Measurements from ENCODE around the gene IDH3A. TPM values are rescaled to one million over a fixed set of nuclear protein-coding genes. Genes with fewer than 3 reads are reported as not detected.
A peak's percentile ranks its signal among the peaks of the same experiment; 100 is the strongest.

Gene IDH3A
- total RNA-seq, 4 donors from 2014 or later = 55.1 to 155 (median 83.3) TPM

DNA sequence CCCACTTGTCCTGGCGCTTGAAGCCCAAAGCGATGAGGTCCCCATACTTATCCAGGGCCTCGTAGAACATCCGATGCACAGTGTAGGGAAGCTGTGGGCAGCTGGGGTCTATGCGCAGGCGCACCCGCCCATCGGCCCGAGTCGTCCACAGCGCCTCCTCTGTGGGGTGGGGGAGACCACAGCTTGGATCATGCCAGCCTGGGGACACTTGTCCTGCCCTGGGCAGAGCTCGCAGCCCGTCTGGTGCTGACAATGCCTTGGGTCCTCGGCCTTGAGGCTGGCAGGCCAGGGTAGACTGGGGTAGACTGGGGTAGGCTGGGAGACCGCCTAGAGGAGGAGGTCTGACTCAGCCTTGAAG is 45.4 kb downstream of the IDH3A start:
- Histone ChIP-seq H3K27me3 (no peaks in the 10 kb centered on the region), H3K4me3 (replicated peaks in 1 of 3) (no peak overlapping the region), H3K36me3 (no peaks in the 10 kb centered on the region), H3K27ac (no peak overlapping the region), H3K9me3 (no peaks in the 10 kb centered on the region), H3K4me1 (no peaks in the 10 kb centered on the region)
- TF ChIP-seq, protein P1, sequence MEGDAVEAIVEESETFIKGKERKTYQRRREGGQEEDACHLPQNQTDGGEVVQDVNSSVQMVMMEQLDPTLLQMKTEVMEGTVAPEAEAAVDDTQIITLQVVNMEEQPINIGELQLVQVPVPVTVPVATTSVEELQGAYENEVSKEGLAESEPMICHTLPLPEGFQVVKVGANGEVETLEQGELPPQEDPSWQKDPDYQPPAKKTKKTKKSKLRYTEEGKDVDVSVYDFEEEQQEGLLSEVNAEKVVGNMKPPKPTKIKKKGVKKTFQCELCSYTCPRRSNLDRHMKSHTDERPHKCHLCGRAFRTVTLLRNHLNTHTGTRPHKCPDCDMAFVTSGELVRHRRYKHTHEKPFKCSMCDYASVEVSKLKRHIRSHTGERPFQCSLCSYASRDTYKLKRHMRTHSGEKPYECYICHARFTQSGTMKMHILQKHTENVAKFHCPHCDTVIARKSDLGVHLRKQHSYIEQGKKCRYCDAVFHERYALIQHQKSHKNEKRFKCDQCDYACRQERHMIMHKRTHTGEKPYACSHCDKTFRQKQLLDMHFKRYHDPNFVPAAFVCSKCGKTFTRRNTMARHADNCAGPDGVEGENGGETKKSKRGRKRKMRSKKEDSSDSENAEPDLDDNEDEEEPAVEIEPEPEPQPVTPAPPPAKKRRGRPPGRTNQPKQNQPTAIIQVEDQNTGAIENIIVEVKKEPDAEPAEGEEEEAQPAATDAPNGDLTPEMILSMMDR (IDR thresholded peaks at IDR 0.05) = no peak
- no peak for TF ChIP-seq POLR2A (IDR thresholded peaks at IDR 0.05)
- 87 to 93% methylated on average over 4 to 15 of the region's 15 CpGs for WGBS, 2 donors
- intact Hi-C loops (cut with DNase I) = loop anchor here (5.0 kb wide), 3 partner anchors 62 to 227 kb away; partner anchors contain the start of gene CIB2
- DNase-seq = no peak

DNA sequence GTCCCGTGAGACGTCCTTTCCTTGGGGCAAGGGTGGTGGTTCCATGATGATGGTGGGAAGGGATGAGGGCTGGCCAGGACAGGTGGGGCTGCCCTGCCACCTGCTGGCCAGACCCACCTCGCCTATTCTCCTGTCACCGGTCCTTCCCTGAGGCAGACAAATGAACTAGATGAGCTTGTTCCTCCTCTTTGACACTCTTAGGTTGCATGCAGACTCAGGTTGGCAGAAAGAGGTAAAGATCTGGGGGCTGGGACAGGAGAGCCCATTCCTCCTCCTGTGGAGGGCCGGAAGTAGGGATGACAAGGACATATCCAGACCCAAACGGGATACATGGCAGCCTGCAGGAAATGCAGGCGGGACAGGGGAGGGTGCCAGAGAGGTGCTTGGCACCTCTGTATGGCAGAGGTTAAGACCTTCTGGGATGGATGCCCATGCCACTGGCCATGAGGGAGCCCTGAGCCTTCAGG is 46.6 kb downstream of the IDH3A start:
- WGBS, 2 donors = 20 to 22% methylated on average over 7 of the region's 7 CpGs
- no peak overlapping the region for H3K27ac ChIP-seq
- no peaks in the 10 kb centered on the region for H3K4me1 ChIP-seq
- intact Hi-C loops (cut with DNase I) = loop anchor here (5.0 kb wide), 1 partner anchor 238 kb away; no protein-coding TSS in a partner anchor
- no peak overlapping the region for H3K4me3 ChIP-seq (replicated peaks in 1 of 3)
- no peak for TF ChIP-seq POLR2A (IDR thresholded peaks at IDR 0.05)
- TF ChIP-seq, protein P1 (IDR thresholded peaks at IDR 0.05) = peak in 5 of 6 experiments; percentile 11 to 76 (median 72)
- H3K27me3 ChIP-seq = no peaks in the 10 kb centered on the region
- DNase-seq = peak; percentile 47 to 48
- H3K9me3 ChIP-seq = no peaks in the 10 kb centered on the region
- no peaks in the 10 kb centered on the region for H3K36me3 ChIP-seq

DNA sequence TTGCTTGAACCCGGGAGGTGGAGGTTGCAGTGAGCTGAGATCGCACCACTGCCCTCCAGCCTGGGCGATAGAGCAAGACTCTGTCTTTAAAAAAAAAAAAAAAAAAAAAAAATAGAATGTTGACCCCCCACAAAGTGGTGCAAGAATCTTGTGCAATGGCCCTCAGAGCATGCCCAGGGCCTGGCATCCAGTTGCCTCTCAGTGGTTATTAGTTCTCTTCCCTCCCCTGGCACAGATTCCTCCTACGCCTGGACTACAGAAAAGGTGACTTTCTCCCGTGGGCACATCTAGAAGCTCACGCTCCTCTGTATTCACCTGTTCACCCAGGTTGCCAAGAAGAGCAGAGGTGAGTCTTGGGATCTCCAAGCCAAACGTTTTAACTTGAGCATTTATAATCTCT is 48.5 kb downstream of the IDH3A start:
- intact Hi-C loops (cut with DNase I) = loop anchor here (5.0 kb wide), 1 partner anchor 240 kb away; no protein-coding TSS in a partner anchor
- 68 to 71% methylated on average over 7 of the region's 7 CpGs for WGBS, 2 donors
- H3K4me1 ChIP-seq = no peaks in the 10 kb centered on the region
- TF ChIP-seq, protein P1 (IDR thresholded peaks at IDR 0.05) = no peak
- TF ChIP-seq POLR2A (IDR thresholded peaks at IDR 0.05) = no peak
- no peaks in the 10 kb centered on the region for H3K9me3 ChIP-seq
- no peak for DNase-seq
- no peak overlapping the region for H3K27ac ChIP-seq
- no peak overlapping the region for H3K4me3 ChIP-seq (replicated peaks in 1 of 3)
- H3K27me3 ChIP-seq = no peaks in the 10 kb centered on the region
- H3K36me3 ChIP-seq = no peaks in the 10 kb centered on the region

DNA sequence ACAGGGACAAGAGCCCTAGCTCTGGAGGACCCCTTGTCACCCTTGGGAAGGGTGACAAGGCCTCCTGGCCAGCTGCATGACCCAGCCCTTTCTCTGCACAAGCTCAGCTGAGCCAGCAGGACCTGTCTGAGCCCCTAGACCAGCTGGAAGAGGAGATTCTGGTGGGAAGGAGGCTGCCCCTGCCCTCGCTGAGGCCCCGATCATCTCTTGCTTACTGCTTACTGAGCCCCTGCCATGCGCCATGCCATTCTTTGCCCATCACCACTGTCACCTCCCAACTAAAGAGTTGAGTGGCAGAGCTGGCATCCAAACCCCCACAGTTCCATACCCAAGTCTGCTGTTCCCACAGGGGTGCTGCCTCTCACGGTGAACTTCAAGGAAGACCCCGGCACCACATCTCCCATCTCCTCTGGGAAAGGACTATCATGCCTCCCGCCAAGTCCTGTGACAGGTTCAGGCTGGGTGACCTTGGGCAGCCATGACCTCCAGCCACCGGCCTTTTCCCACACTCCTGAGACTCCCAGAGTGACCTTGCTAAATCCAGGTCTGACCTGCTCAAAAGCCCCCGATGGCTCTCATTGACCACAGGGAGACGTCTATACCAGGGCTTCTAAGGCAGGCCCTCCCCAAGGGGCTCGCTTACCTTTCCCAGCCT is 51.2 kb downstream of the IDH3A start:
- H3K27ac ChIP-seq = no peak overlapping the region
- WGBS, 2 donors = 91 to 98% methylated on average over 10 of the region's 10 CpGs
- TF ChIP-seq, protein P1 (IDR thresholded peaks at IDR 0.05) = no peak
- TF ChIP-seq POLR2A (IDR thresholded peaks at IDR 0.05) = no peak
- no peak for DNase-seq
- no peaks in the 10 kb centered on the region for H3K36me3 ChIP-seq
- H3K4me1 ChIP-seq = peaks cover 0 to 4% of the 10 kb centered on the region in 2 donors
- no peak overlapping the region for H3K4me3 ChIP-seq (replicated peaks in 1 of 3)
- no peaks in the 10 kb centered on the region for H3K27me3 ChIP-seq
- intact Hi-C loops (cut with DNase I) = no loop called here
- no peaks in the 10 kb centered on the region for H3K9me3 ChIP-seq

Data from thyroid gland (tissue), 4 donors.